ENCODE measurements around the gene PDILT.
"Not testable (repeated sequence)": the region's sequence is repeated elsewhere in the genome, so short reads cannot be mapped to it uniquely, and the experiment has no call there.

Gene PDILT

DNA sequence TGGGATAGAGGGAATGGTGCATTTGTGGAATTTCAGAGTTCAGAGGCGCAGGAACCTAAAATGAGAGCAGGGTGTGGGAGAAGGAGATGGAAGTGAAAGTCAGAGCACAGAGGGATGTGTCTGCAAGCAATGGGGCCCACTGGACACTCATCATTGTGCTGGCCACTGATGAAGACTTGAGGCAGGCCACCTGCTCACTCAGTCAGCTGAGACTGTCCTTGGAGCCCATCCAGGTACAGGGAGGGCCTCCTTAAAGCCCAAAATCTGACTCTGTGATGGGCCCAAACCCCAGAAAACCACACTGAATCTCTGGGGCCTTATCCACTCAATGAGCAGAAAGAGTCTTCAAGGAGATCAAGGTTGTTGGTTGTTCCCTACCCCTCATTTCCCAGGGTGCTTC, 82.9 kb downstream of the PDILT start:
- DNase-seq (ENCODE audit: low spot score): no peak

DNA sequence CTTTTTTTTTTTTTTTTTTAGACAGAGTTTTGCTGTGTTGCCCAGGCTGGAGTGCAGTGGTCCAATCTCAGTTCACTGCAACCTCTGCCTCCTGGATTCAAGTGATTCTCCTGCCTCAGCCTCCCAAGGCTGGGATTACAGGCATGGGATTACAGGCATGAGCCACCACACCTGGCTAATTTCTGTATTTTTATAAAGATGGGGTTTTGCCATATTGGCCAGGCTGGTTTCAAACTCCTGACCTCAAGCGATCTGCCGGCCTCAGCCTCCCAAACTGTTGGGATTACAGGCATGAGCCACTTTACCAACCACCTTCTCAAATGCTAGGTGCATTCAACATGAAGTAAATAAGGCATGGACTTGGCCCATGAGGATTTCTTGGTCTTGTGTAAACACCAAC, 83.5 kb downstream of the PDILT start:
- not testable (repeated sequence) for DNase-seq (ENCODE audit: low spot score)

DNA sequence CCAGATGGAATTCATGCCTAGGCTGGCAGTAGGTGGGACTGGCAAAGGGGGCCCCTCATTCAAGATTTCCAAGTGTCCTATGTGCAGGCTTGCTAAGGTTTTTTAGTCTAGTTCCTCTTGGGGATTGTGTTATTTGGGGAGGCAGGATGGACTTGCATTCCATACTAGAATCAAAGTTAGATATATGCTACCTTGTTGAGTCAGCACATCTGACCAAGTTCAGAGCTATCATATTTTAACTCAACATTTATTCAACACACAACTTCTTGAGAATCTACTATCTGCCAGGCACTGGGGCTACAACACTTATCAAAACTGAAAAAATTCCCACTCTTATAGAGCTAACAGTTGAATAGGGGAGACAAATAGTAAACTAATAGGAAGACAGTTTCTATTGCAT, 83.9 kb downstream of the PDILT start:
- DNase-seq (ENCODE audit: low spot score): no peak

DNA sequence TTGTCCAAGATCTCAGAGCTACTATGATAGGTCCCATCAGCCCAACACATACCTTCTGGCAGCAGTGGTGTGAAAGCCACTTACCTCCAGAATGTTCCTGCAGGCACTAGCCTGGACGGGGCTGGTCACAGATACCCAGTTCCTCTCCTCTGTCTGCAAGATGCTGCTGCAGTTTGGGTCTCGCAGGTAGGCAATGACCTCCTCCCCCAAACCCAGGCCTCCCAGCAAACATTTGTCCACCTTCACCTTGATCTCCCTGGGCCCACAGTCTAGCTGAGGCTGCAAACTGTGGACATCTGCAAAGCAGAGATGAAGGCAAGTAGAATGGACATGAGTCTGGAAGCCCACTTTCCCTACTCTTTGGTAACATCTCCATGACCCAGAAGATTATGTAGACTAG, 84.4 kb downstream of the PDILT start:
- no peak for DNase-seq (ENCODE audit: low spot score)

DNA sequence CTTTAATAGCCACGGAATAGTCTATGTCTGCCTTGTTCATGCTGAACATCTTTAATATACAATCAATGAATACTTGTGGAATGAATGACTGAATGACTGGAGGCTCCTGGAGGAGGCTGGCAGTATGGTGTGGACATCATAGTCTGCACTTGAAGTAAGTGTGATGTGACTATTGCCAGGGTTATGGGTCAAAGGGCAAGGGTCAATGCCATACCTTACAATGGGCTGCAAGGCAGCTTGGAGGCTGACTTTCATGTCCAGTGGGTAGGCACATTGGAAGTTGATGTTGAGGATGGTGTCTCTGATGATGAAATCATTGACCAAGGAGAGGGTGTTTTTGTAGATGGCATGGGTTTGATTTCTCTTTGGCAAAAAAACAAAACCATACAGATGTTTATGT, 85.1 kb downstream of the PDILT start:
- no peak for DNase-seq (ENCODE audit: low spot score)

DNA sequence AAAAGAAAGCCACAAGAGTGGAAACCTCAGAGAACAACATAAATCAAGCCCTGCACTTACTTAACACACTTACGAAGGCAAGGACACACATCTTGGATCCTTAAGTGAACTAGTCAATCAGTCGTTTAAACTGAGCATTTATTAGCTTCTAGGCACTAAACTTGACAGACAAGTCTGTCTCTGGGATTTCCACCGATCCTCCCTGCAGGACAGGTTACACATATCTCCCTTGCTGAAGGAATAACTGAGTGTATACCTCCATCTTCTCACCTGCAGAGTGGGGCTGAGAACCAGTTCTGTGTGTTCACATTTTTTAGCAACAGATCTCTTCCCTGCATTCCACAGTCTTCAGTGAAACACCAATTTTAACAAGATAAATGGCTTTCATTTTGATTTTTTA, 86.1 kb downstream of the PDILT start:
- no peak for DNase-seq (ENCODE audit: low spot score)

DNA sequence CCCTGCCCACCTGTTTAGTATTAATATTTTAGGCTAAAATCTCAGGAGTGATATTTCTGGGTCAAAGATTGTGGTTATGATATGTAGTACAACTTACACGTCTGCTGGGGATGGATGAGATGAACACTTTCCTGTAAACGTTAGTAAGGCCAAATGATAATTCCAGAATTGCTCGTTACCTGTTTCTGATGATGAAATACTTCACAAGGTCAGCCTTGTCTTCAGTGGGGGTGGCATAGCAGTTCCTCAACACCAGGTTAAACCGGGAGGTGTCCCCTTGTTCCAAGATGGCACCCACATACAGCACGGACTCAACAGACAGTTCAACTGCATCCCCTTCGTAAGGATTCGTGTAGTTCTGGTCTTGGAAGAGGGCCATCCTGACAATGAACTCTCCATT, 86.5 kb downstream of the PDILT start:
- DNase-seq (ENCODE audit: low spot score): no peak

DNA sequence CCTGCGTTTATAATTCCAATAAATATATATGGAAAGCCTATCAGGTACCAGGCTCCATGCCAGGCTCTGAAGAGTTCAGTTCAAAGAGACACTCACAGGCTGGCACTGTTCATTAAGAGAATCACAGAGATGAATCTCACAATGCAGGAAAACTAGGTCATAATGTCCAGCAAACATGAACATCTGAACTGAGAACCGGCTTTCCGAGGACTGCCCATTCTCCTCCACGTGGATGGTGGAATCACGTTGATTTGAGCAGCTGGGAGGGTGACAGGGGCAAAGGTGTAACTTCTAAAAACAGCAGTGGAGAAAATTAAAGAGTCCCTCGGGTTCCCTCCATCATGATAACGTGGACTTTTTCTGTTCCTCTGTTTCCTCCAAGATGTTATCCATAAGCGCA, 87.4 kb downstream of the PDILT start:
- DNase-seq (ENCODE audit: low spot score): no peak

DNA sequence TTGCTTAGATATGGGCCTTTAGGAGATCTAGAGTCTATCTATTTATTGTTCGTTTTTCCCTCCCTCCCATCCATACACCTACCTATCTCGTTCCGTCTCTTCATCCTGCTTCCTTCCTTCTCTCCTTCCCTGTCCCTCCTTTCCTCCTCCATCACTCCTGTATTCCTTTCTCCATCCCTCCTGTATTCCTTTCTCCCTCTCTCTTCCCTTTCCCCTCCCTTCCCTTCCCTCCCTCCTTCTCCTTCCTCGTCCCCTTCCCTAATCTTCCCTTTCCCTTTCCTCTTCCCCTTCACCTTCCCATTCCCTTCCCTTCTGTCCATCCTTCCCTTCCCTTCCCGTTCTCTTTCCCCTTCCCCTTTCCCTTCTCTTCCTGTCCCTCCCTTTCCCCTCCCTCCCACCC, 87.8 kb downstream of the PDILT start:
- no peak for DNase-seq (ENCODE audit: low spot score)

DNA sequence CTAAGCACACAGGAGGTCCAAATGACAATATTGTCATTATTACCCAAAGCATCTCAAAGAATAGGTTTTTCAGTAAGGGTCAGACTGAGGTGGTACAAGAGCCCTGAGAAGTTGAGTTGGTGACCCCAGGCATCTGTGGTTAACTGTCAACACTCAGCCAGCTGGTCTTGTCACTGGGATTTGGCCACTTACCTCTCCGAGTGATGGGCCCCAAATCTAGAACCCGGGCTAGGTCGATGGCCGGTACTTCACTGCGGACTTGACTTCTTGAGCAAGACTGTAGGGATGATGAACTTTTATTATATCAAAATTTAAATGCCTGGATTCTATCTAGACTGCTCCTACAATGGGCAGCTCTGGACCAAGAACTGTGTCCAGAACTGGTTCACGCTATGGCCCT, 88.8 kb downstream of the PDILT start:
- no peak for DNase-seq (ENCODE audit: low spot score)

DNA sequence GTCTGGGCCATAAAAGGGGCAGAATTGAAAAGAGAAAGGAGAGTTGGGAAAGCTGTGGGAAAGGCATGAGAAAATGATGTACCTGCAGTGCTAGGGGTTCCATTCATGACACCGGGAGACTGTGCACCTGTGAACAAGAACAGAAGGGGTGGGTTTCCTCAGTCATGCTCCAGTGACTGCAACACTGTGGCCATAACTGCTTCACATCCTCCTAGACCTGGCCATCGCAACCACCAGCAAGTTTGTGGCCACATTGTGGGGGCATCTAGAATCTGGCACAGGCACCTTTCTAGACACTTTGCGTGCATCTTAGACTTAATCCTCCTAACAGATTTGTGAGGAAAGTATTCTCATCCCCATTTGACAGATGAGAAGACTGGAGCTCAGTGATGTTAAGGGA, 90.0 kb downstream of the PDILT start:
- DNase-seq (ENCODE audit: low spot score): no peak

DNA sequence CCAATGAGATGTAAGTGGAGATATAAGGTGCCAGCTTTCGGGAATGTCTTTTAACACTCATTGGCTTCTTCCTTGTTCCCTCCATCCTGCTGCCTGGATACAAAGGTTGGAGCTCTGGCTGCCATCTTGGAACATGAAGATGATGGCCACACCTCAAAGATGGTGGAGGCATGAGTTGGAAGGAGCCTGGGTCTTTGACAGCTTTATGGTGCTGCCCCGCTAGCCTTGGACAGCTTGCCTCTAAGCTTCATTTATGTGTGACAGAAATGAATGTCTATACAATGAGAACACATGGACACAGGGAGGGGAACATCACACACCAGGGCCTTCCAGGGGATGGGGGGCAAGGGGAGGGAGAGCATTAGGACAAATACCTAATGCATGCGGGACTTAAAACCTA, 90.8 kb downstream of the PDILT start:
- no peak for DNase-seq (ENCODE audit: low spot score)

DNA sequence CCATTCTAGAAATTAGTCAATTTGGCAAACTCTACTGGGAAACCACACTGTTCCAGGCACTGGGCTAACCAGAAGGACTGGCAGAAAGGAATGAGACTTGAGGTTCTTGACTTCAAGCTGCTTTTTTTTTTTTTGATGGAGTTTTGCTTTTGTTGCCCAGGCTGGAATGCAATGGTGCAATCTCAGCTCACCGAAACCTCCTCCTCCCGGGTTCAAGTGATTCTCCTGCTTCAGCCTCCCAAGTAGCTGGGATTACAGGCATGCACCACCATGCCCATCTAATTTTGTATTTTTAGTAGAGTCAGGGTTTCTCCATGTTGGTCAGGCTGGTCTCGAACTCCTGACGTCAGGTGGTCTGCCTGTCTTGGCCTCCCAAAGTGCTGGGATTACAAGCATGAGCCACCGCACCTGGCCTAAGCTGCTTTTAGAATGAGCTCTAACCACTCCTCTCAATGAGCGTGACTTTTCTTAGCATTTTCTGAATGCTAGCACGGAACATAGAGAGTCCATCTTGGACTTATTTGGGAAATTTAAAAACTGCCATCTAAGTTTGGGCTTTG, 91.9 kb downstream of the PDILT start:
- not testable (repeated sequence) for DNase-seq (ENCODE audit: low spot score)

DNA sequence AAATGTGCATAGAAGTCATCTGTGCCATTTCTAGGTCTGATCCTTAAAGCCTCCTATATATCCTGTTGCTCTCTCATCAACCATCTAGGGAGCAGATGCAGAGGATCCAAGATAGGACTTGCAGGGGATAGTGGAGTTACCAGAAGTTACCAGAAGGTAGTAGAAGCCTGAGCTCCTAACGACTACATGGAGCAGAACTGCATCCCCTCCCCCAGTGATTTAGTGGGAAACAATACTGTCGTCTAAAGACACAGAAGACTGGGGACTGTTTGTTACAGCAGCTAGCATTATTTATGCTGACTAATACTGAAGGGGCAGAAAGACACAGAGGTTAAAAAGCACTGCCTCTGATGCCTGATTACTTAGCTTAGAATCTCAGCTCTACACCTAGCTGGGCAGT, 93.0 kb downstream of the PDILT start:
- no peak for DNase-seq (ENCODE audit: low spot score)

DNA sequence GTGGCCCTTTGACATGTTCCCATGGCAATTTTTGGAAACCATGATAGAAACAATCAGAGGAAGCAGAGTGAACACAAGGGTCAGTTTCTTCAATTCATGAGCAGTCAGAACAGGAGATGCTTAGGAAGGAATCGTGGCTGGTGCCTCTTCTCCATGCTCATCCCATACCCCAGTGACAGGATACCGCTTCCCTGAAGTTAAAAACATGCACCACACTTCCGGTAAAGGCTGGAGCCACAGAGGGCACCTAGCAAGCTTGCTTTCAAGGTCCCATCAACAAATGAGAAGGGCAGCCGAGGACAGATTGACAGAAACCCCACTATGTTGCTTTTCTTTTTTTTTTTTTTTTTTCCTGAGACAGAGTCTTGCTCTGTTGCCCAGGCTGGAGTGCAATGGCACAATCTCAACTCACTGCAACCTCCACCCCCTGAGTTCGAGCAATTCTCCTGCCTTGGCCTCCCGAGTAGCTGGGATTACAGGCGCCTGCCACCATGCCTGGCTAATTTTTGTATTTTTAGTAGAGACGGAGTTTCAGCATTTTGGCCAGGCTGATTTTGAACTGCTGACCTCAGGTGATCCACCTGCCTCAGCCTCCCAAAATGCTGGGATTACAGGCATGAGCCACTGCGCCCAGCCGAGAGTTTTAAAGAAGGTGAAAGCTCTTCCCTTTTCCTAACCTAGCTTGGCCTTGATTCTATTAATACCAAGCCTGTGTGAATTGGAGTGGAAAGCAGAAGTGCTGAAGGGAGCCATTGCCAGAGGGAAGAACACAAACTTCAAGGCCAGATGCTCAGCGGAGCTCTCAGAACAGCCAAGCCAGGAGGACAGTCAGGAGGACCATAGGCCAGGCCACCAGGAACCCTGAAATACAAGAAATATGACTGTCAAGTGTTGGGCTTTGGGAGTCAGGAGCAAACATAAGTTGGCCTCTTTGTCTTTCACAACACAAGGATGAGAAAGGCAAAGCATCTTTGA, 93.8 kb downstream of the PDILT start:
- DNase-seq (ENCODE audit: low spot score): no peak

DNA sequence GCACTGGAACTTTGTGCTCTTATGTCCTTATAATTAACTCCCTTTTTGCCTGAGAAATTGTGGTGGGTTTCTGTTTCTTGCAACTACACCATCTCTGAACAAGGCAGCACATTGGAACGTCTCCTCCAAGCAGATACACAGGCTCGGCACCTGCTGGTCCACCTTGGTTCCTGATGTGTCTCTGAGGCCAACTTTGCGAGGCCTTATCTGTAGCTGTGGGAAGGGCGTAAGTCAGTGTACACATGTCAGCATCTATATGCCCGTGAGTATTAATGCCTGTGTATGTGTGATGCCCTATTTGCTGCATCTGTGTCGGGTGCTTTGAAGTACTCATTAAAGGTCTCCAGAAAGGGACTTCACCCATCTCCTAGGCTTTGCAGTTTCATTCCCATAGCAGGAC, 94.8 kb downstream of the PDILT start:
- DNase-seq (ENCODE audit: low spot score): no peak

All from kidney capillary endothelial cell (primary cell).